ENCODE measurements around the gene IGF1R. TPM values are rescaled to one million over a fixed set of nuclear protein-coding genes. Genes with fewer than 3 reads are reported as not detected.

IGF1R gene
- total and polyA plus RNA-seq, 12 donors = 8.6 to 138 (median 66.0) TPM

GRCh38 chr15:98718426-98719136 is 70.2 kb downstream of the IGF1R start:
- H3K27ac ChIP-seq = no peak overlapping the region
- intact Hi-C loops (cut with DNase I) = no loop called here
- TF ChIP-seq CTCF (IDR thresholded peaks at IDR 0.05) = no peak
- no peak for TF ChIP-seq POLR2A (IDR thresholded peaks at IDR 0.05)
- peaks cover 9 to 55% of the 10 kb centered on the region in 2 donors for H3K4me1 ChIP-seq (replicated peaks in 1 of 2)
- no peak for DNase-seq
- no peaks in the 10 kb centered on the region for H3K27me3 ChIP-seq
- H3K36me3 ChIP-seq (replicated peaks in 1 of 2) = no peaks in the 10 kb centered on the region
- H3K4me3 ChIP-seq = no peak overlapping the region
- WGBS, 4 donors = 60 to 71% (median 63%) methylated on average over 9 to 10 of the region's 10 CpGs
- no peaks in the 10 kb centered on the region for H3K9me3 ChIP-seq (replicated peaks in 1 of 3)

GRCh38 chr15:98719137-98719740 is 70.9 kb downstream of the IGF1R start:
- intact Hi-C loops (cut with DNase I) = no loop called here
- Histone ChIP-seq H3K27ac (no peak overlapping the region), H3K9me3 (replicated peaks in 1 of 3) (no peaks in the 10 kb centered on the region), H3K4me3 (no peak overlapping the region), H3K4me1 (replicated peaks in 1 of 2) (peaks cover 4 to 49% of the 10 kb centered on the region in 2 donors), H3K27me3 (no peaks in the 10 kb centered on the region), H3K36me3 (replicated peaks in 1 of 2) (no peaks in the 10 kb centered on the region)
- no peak for DNase-seq
- WGBS, 4 donors = 64 to 83% (median 74%) methylated on average over 5 of the region's 5 CpGs
- no peak for TF ChIP-seq CTCF (IDR thresholded peaks at IDR 0.05)
- no peak for TF ChIP-seq POLR2A (IDR thresholded peaks at IDR 0.05)

DNA sequence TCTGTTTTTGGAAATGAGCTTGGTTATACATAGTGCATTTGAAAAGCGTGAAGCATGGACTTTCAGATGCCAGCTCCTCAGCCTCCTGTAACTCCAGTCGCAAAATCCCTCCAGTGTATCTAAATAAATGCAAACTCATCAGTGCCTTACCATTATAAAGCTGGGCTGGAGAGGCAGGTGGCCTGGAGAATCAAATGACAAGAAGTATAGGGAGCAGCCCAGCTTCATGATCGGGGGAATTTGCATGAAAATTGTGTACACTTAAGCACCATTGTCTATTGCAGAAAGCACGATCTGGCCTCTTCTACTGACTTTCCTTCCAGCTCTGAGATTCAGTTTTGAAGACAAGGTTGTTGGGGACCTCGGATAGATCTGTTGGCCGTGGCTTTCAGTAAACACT is 71.7 kb downstream of the IGF1R start:
- Histone ChIP-seq H3K4me1 (replicated peaks in 1 of 2) (peaks cover 4 to 44% of the 10 kb centered on the region in 2 donors), H3K36me3 (replicated peaks in 1 of 2) (no peaks in the 10 kb centered on the region), H3K9me3 (replicated peaks in 1 of 3) (no peaks in the 10 kb centered on the region), H3K27ac (no peak overlapping the region), H3K27me3 (no peaks in the 10 kb centered on the region), H3K4me3 (no peak overlapping the region)
- 94 to 100% (median 96%) methylated on average over 4 to 6 of the region's 6 CpGs for WGBS, 4 donors
- no peak for DNase-seq
- intact Hi-C loops (cut with DNase I) = loop anchor here in 1 of 2 donors (10.0 kb wide), 1 partner anchor 195 kb away; no protein-coding TSS in a partner anchor
- TF ChIP-seq CTCF (IDR thresholded peaks at IDR 0.05) (no peak), POLR2A (IDR thresholded peaks at IDR 0.05) (no peak)

- intact Hi-C loops (cut with DNase I) = loop anchor here in 1 of 2 donors (10.0 kb wide), 1 partner anchor 196 kb away; no protein-coding TSS in a partner anchor
- WGBS, 4 donors = 90 to 94% (median 92%) methylated on average over 11 of the region's 11 CpGs
- no peak overlapping the region for H3K27ac ChIP-seq
These were observed 72.5 kb downstream of the IGF1R start for GRCh38 chr15:98720577-98721565.

More at GRCh38 chr15:98720577-98721565, 72.5 kb downstream of the IGF1R start:
- Histone ChIP-seq H3K36me3 (replicated peaks in 1 of 2) (no peaks in the 10 kb centered on the region), H3K27me3 (no peaks in the 10 kb centered on the region), H3K4me1 (replicated peaks in 1 of 2) (peaks cover 4 to 38% of the 10 kb centered on the region in 2 donors), H3K9me3 (replicated peaks in 1 of 3) (no peaks in the 10 kb centered on the region), H3K4me3 (no peak overlapping the region)
- TF ChIP-seq POLR2A (IDR thresholded peaks at IDR 0.05) = no peak
- no peak for TF ChIP-seq CTCF (IDR thresholded peaks at IDR 0.05)
- DNase-seq = no peak

All from adrenal gland (tissue), 12 donors.